Lower leg skin (tissue), 4 donors: Measurements from ENCODE around the gene DROSHA. TPM values are rescaled to one million over a fixed set of nuclear protein-coding genes. Genes with fewer than 3 reads are reported as not detected.

ENCODE experiments used
- DNase-seq, 2 donors: peaks; one replicate each; pipeline ENCODE4 v3.0.0-alpha.2; 2019; ENCODE audit warnings: low spot score in 2 of 2
- H3K4me3 ChIP-seq: fragments of 200-600 bp; sonication (generic); 2 replicates; pipeline ENCODE4 v1.5.1; 2017; ENCODE audit warnings: mild to moderate bottlenecking, low read depth; ENCODE audit not compliant: poor library complexity, severe bottlenecking
- POLR2A ChIP-seq, 2 donors: fragments of 450-650 bp; IDR thresholded peaks; one replicate each; pipeline ENCODE4 v1.6.1; 2016 to 2017; ENCODE audit warnings: antibody characterized with exemption in 2 of 2, mild to moderate bottlenecking in 1 of 2, moderate library complexity in 1 of 2
- WGBS, 2 donors: methylation state at CpG; one replicate each; pipeline ENCODE4 v1.1.5; 2018; 5-methylcytosine and 5-hydroxymethylcytosine counted together
- intact Hi-C: fragments of 100-400 bp; cut with DNase I; formaldehyde crosslinking; loops from one replicate; pipeline ENCODE4 v1.15.0; 2023; ENCODE audit warnings: low total_unique reads
- total RNA-seq, 4 donors: library from RNA; depleted of rRNA; stranded (reverse); fragments of >200 nt; gene quantifications; one replicate each; pipeline ENCODE4 v1.1.0, GENCODE V29; 2016
- TF ChIP-seq, protein P1 (sequence below), 3 donors: fragments of 450-650 bp; IDR thresholded peaks; one replicate each; pipeline ENCODE4 v1.5.1; 2016; ENCODE audit warnings: antibody characterized with exemption in 3 of 3, mild to moderate bottlenecking in 3 of 3, moderate library complexity in 2 of 3

The DROSHA gene
- total RNA-seq, 4 donors from 2014 or later = 21.7 to 59.2 (median 37.3) TPM

DNA sequence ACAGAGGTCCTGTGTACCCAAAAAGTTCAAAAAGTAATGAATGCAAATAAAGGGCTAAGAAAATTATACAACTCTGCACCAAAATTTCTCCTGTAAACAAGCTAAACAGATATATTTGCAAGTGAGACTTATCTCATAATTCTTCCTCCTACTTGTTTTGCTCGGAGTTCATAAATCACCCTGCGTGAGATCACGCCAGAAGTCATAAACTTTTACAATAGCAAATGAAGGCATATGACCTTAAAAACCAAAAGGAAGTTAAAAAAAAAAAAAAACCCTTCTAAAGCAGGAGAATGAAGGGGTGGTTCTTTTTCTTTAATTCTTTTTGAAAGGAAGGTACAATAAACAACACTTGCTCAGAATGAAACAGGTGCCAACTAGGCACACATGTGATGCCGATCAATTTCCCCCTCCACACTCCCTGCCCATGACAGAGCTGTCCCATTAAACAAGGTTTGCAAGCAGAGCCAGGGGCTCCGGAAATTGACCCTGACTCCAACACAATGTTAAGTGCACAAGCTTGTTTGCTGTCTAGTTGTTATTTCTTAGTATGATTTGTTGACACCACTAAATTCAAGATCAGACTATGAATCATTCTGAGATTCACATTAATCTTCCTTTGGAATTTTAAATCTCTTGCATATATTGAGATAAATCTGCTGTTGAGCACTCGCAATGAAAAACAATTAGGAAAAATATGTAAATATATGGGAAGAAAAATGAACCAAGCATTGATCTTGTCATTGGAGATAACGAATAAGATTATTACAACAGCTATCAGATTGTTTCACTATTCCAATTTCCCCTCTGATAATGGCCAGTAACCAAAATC is 46.3 kb downstream of the DROSHA start:
- intact Hi-C loops = no loop called here

DNA sequence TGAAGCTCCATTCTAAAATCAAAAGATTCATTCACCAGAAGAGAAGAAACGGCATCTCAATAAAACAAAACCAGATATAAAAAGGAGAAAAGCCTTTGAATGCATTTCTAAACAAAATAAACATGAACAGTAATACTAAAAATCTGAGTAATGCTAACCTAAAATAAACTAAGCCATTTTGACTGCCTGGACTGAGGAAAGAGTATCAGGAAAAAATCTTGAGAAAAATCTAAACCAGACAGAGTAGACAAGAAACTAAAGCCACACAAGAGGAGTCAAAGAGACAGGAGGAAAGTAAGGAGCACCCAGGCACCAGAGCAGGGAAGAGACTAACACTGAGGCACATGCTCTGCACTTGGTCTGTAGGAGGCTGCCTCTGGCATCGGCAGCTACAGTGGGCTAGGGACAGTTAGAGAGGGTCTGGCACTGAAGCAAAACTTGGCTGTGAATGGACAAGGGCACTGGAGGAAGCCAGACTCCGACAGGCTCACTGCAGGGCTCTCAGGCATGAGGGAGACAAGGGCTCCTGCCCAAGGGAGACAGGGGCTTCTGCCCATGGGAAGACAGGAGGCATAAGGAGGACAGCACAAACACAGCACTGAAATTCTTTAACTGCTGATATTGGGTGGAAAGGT is 50.2 kb downstream of the DROSHA start:
- TF ChIP-seq, protein P1, sequence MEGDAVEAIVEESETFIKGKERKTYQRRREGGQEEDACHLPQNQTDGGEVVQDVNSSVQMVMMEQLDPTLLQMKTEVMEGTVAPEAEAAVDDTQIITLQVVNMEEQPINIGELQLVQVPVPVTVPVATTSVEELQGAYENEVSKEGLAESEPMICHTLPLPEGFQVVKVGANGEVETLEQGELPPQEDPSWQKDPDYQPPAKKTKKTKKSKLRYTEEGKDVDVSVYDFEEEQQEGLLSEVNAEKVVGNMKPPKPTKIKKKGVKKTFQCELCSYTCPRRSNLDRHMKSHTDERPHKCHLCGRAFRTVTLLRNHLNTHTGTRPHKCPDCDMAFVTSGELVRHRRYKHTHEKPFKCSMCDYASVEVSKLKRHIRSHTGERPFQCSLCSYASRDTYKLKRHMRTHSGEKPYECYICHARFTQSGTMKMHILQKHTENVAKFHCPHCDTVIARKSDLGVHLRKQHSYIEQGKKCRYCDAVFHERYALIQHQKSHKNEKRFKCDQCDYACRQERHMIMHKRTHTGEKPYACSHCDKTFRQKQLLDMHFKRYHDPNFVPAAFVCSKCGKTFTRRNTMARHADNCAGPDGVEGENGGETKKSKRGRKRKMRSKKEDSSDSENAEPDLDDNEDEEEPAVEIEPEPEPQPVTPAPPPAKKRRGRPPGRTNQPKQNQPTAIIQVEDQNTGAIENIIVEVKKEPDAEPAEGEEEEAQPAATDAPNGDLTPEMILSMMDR (IDR thresholded peaks at IDR 0.05) = no peak
- no peak for TF ChIP-seq POLR2A (IDR thresholded peaks at IDR 0.05)
- DNase-seq = no peak
- intact Hi-C loops = no loop called here
- no peak overlapping the region for H3K4me3 ChIP-seq
- 74 to 83% methylated on average over 3 of the region's 3 CpGs for WGBS, 2 donors

More for the DNA sequence above, 46.3 kb downstream of the DROSHA start:
- DNase-seq = no peak
- WGBS, 2 donors = 76 to 78% methylated on average over 7 of the region's 7 CpGs
- no peak overlapping the region for H3K4me3 ChIP-seq
- TF ChIP-seq POLR2A (IDR thresholded peaks at IDR 0.05) = no peak
- TF ChIP-seq, protein P1 (IDR thresholded peaks at IDR 0.05) = no peak

DNA sequence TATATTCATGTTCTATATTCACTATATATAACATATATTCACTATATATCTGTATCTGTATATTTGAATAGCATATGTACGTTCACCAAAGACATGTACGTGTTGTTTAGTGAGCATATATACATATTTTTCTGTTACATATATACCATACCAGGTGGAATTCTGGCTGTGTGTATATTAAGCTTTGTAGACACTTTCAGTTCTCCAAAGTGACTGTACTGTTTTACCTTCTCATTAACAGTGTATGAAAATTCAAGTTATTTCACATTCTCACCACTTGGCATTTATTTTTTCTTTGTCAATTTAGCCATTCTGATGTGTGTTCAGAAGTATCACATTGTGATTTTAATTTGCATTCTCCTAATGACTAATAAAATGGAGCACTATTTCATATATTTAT is 52.2 kb downstream of the DROSHA start:
- H3K4me3 ChIP-seq = no peak overlapping the region
- TF ChIP-seq POLR2A (IDR thresholded peaks at IDR 0.05) = no peak
- TF ChIP-seq, protein P1 (IDR thresholded peaks at IDR 0.05) = no peak
- intact Hi-C loops = no loop called here
- no peak for DNase-seq
- 98 to 99% methylated on average over 2 of the region's 2 CpGs for WGBS, 2 donors

DNA sequence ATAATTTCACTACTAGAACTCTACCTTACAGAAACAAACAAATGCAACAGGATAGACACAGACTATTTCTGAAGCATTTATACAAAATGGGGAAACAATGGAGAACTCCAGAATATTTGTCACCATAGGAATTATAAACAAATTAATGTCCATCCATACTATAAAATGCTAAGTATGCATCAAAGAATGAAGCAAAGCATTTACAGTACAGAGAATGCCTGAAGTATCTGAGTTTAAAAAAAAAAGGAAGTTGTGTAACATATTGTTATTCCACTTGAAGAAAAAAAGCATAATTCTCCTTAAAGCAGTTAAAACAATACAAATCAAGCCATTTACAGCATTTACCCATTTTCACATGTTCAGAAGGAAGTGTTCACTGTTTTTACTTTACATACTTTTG is 53.0 kb downstream of the DROSHA start:
- no peak for DNase-seq
- TF ChIP-seq, protein P1 (IDR thresholded peaks at IDR 0.05) = no peak
- TF ChIP-seq POLR2A (IDR thresholded peaks at IDR 0.05) = no peak
- H3K4me3 ChIP-seq = no peak overlapping the region
- intact Hi-C loops = no loop called here

DNA sequence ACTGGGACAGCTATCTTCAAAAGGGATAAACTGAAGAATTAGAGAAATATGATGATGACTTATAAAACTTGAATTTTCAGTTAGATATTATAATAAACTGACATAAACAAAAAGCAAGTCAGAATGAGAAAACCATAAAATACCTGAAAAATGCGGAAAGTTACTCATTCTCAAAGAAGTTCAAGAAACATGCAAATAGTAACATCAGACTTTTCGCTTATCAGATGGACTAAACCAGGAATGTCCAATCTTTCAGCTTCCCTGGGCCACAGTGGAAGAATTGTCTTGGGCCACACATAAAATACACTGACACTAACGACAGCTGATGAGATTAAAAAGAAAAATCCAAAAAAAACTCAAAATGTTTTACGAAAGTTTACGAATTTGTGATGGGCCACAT is 53.9 kb downstream of the DROSHA start:
- DNase-seq = no peak
- WGBS, 2 donors = 98% methylated on average over 5 of the region's 5 CpGs
- TF ChIP-seq, protein P1 (IDR thresholded peaks at IDR 0.05) = no peak
- TF ChIP-seq POLR2A (IDR thresholded peaks at IDR 0.05) = no peak
- intact Hi-C loops = no loop called here
- no peak overlapping the region for H3K4me3 ChIP-seq
